HG03521 (cell line): ENCODE results near the gene ICA1L.

Source experiments
- ATAC-seq: cut with Tn5 transposase; IDR thresholded peaks from one replicate; pipeline ENCODE4 v1.9.1; 2021; ENCODE audit warnings: mild to moderate bottlenecking, moderate library complexity; ENCODE audit not compliant: unreplicated experiment

The ICA1L gene

GRCh38 chr2:202786842-202787241 is 84.7 kb downstream of the ICA1L start:
- ATAC-seq: no peak

- no peak for ATAC-seq
Measured at GRCh38 chr2:202782940-202783558, 88.5 kb downstream of the ICA1L start.

- ATAC-seq: peak; percentile 95
Measured at GRCh38 chr2:202780514-202781021, 91.0 kb downstream of the ICA1L start.

- ATAC-seq: no peak
Measured at GRCh38 chr2:202778217-202778616, 93.3 kb downstream of the ICA1L start.

- ATAC-seq: no peak
Measured at GRCh38 chr2:202774104-202774503, 97.5 kb downstream of the ICA1L start.

- no peak for ATAC-seq
Measured at GRCh38 chr2:202773301-202773973, 98.1 kb downstream of the ICA1L start.

- no peak for ATAC-seq
Measured at GRCh38 chr2:202771741-202772460, 99.7 kb downstream of the ICA1L start.

- ATAC-seq: no peak
Measured at GRCh38 chr2:202771336-202771735, 100.2 kb downstream of the ICA1L start.

GRCh38 chr2:202769201-202769600 is 102.4 kb downstream of the ICA1L start:
- ATAC-seq: no peak

GRCh38 chr2:202768273-202768672 is 103.3 kb downstream of the ICA1L start:
- ATAC-seq: no peak

GRCh38 chr2:202765436-202765835 is 106.1 kb downstream of the ICA1L start:
- no peak for ATAC-seq

- no peak for ATAC-seq
Measured at GRCh38 chr2:202764991-202765390, 106.6 kb downstream of the ICA1L start.

- ATAC-seq: no peak
Measured at GRCh38 chr2:202763916-202764315, 107.7 kb downstream of the ICA1L start.

GRCh38 chr2:202762556-202762955 is 109.0 kb downstream of the ICA1L start:
- ATAC-seq: no peak

- no peak for ATAC-seq
Measured at GRCh38 chr2:202760848-202761247, 110.7 kb downstream of the ICA1L start.

- ATAC-seq: no peak
Measured at GRCh38 chr2:202758604-202759003, 113.0 kb downstream of the ICA1L start.

- ATAC-seq: no peak
Measured at GRCh38 chr2:202758128-202758527, 113.4 kb downstream of the ICA1L start.

GRCh38 chr2:202757339-202757738 is 114.2 kb downstream of the ICA1L start:
- ATAC-seq: no peak

GRCh38 chr2:202756598-202756997 is 115.0 kb downstream of the ICA1L start:
- no peak for ATAC-seq

GRCh38 chr2:202754936-202755335 is 116.6 kb downstream of the ICA1L start:
- ATAC-seq: no peak

- no peak for ATAC-seq
Measured at GRCh38 chr2:202752071-202752470, 119.5 kb downstream of the ICA1L start.
